AG10803 (cell line): ENCODE data around the gene OTOGL.
A peak's percentile ranks its signal among the peaks of the same experiment; 100 is the strongest.

Source experiments
- DNase-seq: peaks from one replicate; pipeline ENCODE4 v3.0.0; 2010; ENCODE audit warnings: low read depth
- H3K4me3 ChIP-seq: 2 replicates; pipeline ENCODE4 v1.5.1; 2011; ENCODE audit warnings: mild to moderate bottlenecking, low read length, control low read depth
- CTCF ChIP-seq: conservative IDR thresholded peaks from 2 replicates; pipeline ENCODE4 v1.5.1; 2011; ENCODE audit warnings: mild to moderate bottlenecking, low read length, control low read depth, inconsistent platforms

The OTOGL gene

GRCh38 chr12:80325167-80325959 lies 226.0 kb downstream of the OTOGL start:
- no peak for TF ChIP-seq CTCF
- peak; percentile 8 for DNase-seq
- H3K4me3 ChIP-seq: no peak overlapping the region

GRCh38 chr12:80332827-80333226 lies 233.5 kb downstream of the OTOGL start:
- no peak for DNase-seq
- TF ChIP-seq CTCF: no peak
- H3K4me3 ChIP-seq: no peak overlapping the region

GRCh38 chr12:80352474-80352873 lies 253.1 kb downstream of the OTOGL start:
- no peak overlapping the region for H3K4me3 ChIP-seq
- DNase-seq: no peak
- no peak for TF ChIP-seq CTCF

GRCh38 chr12:80353254-80353653 lies 253.9 kb downstream of the OTOGL start:
- peak; percentile 73 for DNase-seq
- no peak for TF ChIP-seq CTCF
- H3K4me3 ChIP-seq: no peak overlapping the region

GRCh38 chr12:80356097-80356496 lies 256.8 kb downstream of the OTOGL start:
- DNase-seq: no peak
- H3K4me3 ChIP-seq: no peak overlapping the region
- no peak for TF ChIP-seq CTCF

GRCh38 chr12:80359703-80360102 lies 260.4 kb downstream of the OTOGL start:
- TF ChIP-seq CTCF: no peak
- H3K4me3 ChIP-seq: no peak overlapping the region
- no peak for DNase-seq

- DNase-seq: no peak
- TF ChIP-seq CTCF: no peak
These were observed 264.7 kb downstream of the OTOGL start for GRCh38 chr12:80364056-80364455.

More at GRCh38 chr12:80364056-80364455, 264.7 kb downstream of the OTOGL start:
- H3K4me3 ChIP-seq: no peak overlapping the region
